ENCODE results near the gene MYO1D. TPM values are rescaled to one million over a fixed set of nuclear protein-coding genes. Genes with fewer than 3 reads are reported as not detected.

MYO1D gene
- polyA plus RNA-seq, 10 donors, result 3.8 to 7.8 (median 5.4) TPM

- no peak for DNase-seq
Measured at GRCh38 chr17:32820440-32820839, 56.5 kb downstream of the MYO1D start.

GRCh38 chr17:32819787-32820186, 57.1 kb downstream of the MYO1D start:
- DNase-seq, result no peak

GRCh38 chr17:32819035-32819434, 57.9 kb downstream of the MYO1D start:
- DNase-seq, result peak in 1 of 3 donors; percentile 15

- DNase-seq, result no peak
Measured at GRCh38 chr17:32815460-32815859, 61.5 kb downstream of the MYO1D start.

- DNase-seq, result no peak
Measured at GRCh38 chr17:32814836-32815235, 62.1 kb downstream of the MYO1D start.

GRCh38 chr17:32813021-32813420, 63.9 kb downstream of the MYO1D start:
- peak in 1 of 3 donors; percentile 13 for DNase-seq

GRCh38 chr17:32810690-32811089, 66.2 kb downstream of the MYO1D start:
- DNase-seq, result no peak

GRCh38 chr17:32807577-32807976, 69.3 kb downstream of the MYO1D start:
- DNase-seq, result no peak

GRCh38 chr17:32806646-32807045, 70.3 kb downstream of the MYO1D start:
- no peak for DNase-seq

- no peak for DNase-seq
Measured at GRCh38 chr17:32805029-32805976, 71.6 kb downstream of the MYO1D start.

GRCh38 chr17:32803544-32803943, 73.4 kb downstream of the MYO1D start:
- DNase-seq, result no peak

- DNase-seq, result no peak
Measured at GRCh38 chr17:32802306-32802705, 74.6 kb downstream of the MYO1D start.

- DNase-seq, result no peak
Measured at GRCh38 chr17:32801641-32802040, 75.3 kb downstream of the MYO1D start.

GRCh38 chr17:32801193-32801592, 75.7 kb downstream of the MYO1D start:
- DNase-seq, result no peak

GRCh38 chr17:32798938-32799337, 78.0 kb downstream of the MYO1D start:
- no peak for DNase-seq

GRCh38 chr17:32795339-32795979, 81.5 kb downstream of the MYO1D start:
- DNase-seq, result no peak

- DNase-seq, result no peak
Measured at GRCh38 chr17:32794533-32795246, 82.2 kb downstream of the MYO1D start.

- no peak for DNase-seq
Measured at GRCh38 chr17:32793841-32794240, 83.1 kb downstream of the MYO1D start.

GRCh38 chr17:32792207-32792606, 84.7 kb downstream of the MYO1D start:
- DNase-seq, result no peak

GRCh38 chr17:32786169-32786568, 90.8 kb downstream of the MYO1D start:
- no peak for DNase-seq

GRCh38 chr17:32784113-32784512, 92.8 kb downstream of the MYO1D start:
- no peak for DNase-seq

- peak; percentile 31 to 59 (median 41) for DNase-seq
Measured at GRCh38 chr17:32783602-32784001, 93.3 kb downstream of the MYO1D start.
